DMS114 treated with DMSO at 0.1 percent for 48 hours (cell line): ENCODE measurements around the gene GTSE1.

ENCODE experiments used
- DNase-seq: peaks from one replicate; lab custom pipeline; 2025; ENCODE audit not compliant: unreplicated experiment; lab: John Stamatoyannopoulos, UW

The GTSE1 gene

DNA sequence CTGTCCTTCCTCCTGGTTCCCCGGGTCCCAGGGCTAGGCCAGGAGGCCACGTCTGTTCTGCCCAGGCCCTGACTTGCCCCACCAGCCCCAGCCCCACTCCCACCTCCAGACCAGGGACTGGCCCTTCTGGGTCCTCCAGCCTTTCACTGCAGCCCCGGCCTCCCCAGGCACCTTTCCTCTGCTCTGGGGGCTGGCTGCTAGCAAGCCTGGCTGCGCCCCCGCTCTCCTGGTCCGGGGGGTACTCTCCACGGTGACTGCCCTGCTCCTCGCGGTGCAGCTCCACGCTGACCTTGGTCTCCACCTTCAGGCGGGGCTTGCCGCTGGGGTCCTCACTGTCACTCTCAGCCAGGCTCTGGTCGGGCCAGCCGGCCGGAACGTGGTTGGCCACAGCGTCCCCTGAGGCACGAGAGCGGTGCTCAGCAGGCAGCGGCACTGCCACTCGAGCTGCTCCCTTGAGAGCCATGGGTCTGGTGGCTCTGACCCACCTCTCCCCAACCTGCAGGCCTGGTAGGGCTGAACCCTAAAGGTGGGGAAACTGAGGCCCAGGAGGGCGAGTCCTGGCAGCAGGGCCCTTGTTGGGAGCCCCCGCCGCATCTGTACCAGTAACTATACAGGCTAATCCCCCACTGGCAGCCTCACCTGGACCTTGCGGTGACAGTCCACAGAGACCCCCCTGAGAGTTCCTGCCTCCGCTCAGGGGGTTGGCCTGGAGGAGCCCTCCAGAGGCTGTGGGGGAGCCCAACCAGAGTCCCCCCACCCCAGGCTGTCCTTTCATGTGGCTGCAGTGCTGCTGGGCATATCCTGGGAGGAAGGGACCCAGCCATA, 67.9 kb downstream of the GTSE1 start:
- no peak for DNase-seq

DNA sequence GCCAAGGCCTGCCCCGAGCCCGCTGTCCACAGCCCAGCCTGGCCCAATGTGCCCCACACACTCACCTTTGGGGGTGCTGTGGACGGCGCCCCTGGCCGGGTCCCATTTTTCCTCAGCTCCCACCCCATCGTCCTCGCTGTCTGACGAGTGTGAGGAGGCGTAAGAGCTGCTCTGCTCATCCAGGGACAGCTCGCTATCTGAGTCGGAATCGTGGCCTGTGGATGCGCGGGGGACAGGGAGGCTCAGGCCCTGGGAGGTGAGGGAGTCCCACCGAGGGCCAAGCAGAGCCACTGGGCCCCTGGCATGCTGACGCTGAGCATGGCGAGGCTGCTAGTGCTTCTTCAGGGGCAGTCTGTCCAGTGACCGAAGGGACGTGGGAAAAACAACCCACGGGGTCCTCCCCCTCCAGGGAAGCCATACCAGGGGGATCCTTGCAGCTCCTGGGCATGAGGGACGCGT, 68.5 kb downstream of the GTSE1 start:
- DNase-seq: no peak

DNA sequence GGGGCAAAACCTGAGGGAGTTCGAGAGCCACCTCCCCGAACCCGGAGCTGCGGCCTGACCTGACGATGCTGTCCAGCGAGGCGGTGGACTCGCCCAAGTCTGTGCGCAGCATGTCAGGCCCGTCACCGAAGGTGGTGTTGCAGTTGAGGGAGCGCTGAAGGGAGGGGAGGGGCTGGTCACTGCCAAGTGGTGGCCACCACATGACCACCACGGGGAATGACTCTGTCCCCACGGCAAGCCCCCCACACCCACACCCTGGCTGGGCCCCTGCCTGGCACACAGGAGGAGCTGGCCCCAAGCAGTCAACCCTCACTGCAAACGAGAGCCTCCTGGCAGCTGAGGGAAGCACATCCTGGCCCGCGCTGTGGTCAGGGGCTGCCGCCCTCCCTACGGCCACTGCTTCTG, 69.7 kb downstream of the GTSE1 start:
- DNase-seq: no peak

DNA sequence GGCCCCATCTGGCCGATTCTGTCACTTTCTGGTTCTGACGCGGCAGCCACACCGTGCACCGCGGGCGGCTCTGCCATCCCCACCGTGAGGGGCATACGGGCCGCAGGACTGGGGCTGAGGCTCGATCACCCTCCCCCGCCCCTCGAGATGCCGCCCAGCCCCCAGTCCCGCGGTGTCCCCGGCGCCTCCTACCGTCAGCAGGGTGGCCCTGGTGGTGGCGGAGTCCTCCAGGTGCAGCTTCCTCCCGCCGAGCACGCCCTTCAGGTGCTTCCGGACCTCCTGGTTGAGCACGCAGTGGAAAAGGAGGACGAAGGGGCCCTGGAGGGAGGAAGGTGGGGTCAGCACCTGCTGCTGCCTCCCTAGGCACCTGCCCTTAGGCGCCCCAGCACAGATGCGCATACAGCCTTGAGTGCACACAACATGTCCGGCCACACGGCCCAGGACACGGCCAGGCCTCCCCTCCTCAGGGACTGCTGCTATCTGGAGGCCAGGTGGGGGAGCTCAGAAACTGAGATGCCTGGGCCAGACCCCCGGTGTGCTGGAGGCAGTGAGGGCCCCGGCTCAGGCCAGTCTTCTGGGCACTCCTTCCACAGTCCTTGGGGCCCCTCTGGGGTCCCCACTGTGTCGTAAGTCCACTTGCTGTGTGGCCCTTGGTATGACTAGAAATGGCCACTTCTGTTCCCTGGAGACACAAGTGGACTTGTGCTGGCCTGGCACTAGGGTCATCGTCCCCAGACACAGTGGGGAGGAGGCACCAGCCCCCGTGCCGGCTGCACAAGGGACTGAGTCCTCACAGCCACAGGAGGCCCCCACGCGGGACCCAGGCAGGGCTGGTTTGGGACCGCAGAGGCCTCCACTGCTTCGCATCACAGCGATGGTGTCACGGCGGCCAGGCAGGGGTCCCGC, 70.4 kb downstream of the GTSE1 start:
- no peak for DNase-seq

DNA sequence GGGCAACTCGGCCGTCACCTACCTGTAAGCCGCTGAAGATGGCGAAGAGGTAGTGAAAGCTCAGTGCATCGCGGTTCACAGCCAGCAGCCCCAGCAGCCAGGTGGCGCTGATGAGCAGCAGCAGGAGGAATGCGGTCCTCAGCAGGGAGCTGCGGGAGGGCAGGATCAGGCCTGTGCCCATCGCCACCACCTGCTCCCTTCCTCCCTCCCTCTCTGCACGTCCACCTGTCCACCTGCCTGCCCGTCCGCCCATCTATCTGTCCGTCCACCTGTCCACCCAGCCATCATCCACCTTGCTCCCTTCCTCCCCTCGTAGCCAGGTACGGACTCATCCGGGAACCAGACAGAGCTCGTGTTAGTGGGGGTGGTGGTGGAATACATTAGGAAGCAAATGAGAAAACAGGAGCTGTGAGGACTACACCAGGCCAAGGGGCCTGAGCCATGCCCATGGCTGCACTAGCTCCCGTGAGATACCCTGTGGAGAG, 71.1 kb downstream of the GTSE1 start:
- DNase-seq: no peak

DNA sequence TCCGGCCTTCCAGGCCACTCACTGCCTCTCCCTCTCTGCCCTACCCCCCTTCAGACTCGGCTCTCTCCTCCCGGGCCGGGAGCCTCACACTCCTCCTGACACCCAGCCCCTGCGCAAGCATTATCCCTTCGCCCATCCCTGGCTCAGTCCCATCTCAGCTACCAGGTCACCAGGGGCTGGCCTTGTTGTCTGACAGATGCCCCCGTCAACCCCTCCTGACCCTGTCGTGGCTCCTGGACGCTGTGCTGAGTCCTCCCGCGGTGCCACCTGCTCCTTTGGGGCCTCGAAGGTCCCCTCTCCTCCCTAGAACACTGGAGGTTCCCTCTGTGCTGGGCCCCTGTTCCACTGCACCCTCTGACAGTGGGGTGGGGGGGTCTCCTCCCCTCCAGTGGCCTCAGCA, 71.8 kb downstream of the GTSE1 start:
- DNase-seq: no peak

DNA sequence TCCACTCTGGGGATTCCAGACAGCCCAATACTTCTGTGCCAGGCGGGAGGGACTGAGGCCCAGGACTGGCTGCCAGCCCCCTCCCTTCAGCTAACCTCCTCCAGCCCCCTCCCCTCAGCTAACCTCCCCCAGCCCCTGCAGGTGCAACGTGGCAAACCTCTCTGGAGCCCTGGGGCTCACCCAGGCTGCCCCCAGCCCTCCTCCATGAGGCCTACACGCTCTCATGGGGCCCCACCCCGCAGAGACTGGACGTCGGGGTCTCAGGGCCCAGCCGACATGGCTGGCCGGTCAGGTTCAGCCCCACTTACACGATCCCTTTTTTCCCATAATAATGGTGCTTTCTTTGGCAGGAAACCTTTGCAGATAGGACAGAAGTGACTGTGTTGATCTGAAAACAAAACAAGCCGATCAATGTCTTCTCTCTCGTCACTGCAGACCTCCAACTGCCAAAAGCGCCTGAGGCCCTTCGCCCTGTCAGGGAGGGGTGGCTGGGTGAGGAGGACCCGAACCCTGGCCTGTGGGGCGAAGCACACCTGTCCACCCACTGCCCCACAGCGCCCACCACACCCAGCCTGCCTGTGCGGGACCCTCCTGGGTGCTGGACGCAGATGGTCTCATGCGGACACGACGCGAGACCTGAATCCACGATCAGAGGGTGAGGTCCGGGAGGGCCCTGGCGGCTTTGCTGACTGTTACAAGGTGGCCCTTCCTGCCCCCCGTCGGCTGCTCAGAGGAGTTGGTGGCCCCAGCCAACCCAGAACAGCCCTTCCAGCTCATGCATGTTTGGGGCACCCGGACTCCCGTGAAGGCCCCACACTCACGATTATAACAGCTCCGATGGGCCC, 72.4 kb downstream of the GTSE1 start:
- DNase-seq: no peak

DNA sequence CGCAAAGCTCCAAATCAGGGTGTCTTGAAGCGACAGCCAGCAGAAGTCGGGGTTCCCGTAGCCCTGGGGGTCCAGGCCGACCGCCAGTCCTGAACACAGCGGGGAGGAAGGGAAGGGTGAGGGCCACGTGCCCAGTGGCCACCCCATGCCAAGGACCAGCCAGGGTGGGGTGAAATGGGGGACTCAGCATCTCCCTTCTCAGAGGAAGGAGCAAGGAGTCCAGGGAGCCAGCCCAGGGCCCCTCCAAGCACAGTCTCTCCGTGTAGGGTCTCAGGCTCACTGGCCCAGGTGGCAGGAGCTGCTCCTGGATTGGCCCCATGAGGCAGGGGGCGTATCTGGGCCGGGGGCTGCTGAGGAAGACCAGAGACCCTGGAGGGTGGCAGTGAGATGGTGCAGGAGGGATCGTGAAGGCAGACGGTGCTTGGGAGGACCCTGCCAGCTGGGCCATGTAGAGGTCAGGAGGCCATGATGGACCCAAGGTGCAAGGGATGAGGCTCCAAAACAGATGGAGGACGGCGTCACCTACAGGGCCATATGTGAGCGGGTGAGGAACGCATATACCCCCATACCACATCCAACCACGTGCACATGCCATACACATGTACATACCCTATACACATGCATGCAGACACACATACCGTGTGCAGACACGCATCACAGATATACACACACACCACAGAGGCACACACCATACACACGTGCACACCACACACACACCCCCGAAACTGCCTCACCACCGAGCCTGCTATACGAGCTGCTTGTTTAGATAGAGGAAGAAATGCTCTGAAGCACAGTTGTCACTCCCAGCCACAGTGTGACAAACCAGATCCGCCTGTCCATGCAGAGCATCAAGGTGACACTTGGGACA, 73.3 kb downstream of the GTSE1 start:
- DNase-seq: no peak

DNA sequence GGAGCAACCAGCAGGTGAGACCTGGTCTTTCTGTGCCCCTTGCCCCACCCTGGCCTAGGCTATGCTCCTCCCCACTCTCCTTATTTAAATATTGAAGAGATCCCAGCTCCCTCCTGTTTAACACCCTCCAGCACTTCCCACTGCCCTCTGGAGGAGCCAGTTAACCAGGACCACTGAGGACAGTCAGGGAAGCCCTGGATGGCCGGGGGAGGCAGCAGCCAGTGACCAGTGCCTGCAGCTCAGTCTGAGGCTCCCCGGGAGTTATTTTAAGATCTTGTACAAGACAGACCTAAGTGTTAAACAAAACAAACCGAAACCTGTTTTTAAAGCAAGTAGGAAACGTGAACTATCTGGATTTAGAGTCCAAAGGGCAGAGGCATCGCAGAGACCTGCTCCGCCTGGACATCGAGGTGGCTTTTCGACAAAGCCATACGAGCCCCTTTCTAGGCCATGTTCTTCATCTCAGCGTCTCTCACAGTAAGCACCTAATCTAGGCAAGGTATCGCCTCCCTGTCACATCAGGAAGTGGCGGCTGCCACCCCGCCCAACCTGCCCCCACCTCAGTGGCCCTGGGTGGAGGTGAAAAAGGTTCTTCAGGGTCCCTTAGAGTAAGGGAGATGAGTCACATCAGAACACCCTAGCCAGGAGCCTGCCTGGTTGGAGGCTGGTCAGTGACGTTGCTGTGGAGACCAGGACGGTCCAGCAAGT, 74.1 kb downstream of the GTSE1 start:
- no peak for DNase-seq

DNA sequence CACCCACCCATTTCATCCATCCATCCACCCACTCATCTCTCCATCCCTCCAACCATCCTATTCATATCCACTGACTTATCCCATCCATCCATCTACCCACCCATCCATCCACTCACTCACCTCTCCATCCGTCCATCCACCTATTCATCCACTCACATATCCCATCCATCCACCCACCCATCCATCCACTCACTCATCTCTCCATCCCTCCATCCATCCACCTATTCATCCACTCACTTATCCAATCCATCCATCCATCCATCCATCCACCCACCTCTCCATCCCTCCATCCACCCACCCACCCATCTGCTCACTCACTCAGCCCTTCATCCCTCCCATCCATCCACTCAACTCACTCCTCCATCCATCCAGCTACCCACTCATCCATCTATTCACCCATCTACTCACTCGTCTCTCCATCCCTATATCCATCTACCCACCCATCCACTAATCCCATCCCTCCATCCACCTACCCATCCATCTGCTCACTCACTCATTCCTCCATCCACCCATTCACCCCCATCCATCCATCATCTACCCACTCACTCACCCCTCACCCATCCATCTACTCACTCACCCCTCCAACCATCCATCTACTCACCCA, 75.1 kb downstream of the GTSE1 start:
- no peak for DNase-seq

DNA sequence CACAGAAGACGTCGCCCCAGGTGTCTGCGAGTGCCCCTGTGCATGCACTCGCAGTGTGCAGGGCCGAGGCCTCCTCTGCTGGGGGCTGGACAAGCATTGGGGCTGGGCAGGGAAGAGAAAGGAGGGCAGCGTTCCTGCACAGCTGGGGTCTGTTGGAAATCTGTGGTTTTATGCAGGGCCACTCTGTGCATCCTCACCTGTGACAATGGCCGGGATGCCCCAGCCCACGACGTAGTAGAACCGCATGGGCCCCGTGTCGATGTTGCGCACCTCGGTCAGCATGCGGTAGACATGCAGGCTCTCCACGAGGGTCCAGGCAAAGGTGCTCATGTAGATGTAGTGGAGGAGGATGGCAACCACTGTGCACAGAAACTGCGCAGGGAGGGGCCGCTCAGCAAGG, 76.0 kb downstream of the GTSE1 start:
- DNase-seq: no peak

DNA sequence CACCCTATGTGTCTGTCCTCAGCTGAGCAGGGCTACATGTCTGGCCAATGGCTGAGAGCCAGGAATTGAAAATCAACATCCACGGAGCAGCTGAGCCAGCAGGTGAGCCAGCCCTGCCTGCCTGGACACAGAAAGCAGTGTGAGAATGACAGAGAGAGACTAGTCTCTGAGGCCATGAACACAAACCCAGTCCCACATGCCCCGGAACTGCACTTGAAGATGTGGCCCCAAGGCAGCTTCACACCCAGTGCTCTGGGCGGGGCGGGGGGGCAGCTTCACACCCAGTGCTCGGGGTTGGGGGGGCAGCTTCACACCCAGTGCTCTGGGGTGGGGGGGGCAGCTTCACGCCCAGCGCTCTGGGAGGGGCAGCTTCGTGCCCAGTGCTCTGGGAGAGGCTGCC, 76.5 kb downstream of the GTSE1 start:
- no peak for DNase-seq

DNA sequence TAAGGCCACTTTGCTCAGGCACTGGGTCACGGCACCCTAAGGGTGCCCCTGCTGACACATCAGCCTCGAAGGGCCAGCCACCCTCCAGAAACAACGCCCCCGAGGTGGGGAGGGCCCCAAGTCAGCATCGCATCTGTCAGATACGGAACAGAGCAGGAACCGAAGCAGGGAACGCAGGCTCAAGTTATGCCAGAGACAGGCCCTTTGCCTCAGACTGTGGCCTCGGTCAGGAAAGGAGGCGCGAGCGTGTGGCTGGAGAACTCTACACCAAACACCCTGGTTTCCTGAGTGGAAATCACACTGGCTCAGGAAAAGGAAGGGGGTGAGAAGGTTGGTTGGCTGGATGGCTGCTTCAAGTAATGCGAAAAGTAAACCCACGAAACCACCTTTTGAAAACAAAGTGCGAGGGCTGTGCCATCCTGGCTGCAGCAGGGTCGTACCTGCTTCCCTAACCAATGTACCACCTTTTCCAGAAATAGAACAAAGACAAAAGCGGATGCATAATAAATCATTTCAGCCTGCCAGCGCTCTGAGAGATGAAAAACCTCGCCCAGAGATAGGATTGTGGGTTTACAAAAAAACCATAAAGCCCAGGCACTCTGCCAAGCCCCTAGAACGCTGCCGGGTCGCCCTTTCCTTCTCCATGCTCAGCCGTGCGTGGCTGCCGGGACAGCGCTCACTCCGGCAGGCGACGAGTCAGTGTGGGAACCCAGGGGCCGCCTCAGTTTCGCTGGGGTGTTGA, 77.4 kb downstream of the GTSE1 start:
- DNase-seq: no peak

DNA sequence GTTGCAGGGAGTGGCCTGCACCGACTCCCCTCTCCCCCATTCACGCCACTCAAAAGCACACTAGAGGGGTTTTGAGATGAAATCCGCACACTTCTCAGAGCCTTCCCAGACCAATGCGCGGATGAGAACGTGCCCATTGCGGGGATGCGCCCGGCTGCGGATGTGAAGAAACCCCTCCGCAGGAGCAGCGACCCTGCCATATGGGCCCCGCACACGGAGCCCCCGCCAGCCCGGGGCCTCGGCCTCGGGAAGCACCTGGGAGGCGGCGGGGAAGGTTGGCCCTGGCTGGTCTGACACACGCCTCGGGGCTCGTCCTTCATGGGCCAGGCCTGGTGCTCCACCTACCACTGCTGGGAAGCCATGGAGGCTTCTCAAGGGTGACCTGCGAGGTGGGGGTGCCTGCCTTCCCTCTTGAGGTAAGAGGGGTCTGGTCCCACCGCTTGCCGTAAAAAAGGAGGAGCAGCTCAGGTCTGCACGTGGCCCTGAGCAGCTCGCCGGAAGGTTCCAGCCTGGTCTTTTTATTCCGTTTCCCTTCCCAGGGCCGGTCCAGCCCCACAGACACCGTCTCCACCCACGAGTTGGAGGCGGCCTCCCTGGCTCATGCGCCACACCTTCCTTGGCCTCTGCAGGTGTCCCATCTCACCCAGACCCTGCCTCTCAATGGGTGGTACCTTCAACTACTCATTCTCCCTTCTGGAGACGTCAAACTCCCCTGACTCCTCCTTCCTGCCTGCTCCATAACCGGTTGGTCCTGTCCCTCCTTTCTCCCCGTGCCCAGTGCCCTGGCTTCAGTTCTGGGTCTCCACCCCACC, 78.2 kb downstream of the GTSE1 start:
- no peak for DNase-seq

DNA sequence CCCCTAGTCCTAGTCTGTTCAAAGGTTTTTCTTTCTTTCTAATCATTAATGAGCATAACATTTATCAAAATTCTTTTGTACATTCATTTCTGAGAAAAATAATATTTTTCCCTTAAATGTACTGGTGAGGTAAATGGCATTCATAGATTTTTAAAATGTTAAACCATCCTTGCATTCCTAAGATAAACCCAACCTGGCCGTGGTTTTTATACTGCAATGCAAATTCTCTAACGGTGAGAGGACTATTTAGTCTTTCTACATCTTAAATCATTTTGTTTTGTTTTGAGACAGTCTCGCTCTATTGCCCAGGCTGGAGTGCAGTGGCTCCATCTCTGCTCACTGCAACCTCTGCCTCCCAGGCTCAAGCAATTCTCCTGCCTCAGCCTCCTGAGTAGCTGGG, 79.4 kb downstream of the GTSE1 start:
- DNase-seq: no peak

DNA sequence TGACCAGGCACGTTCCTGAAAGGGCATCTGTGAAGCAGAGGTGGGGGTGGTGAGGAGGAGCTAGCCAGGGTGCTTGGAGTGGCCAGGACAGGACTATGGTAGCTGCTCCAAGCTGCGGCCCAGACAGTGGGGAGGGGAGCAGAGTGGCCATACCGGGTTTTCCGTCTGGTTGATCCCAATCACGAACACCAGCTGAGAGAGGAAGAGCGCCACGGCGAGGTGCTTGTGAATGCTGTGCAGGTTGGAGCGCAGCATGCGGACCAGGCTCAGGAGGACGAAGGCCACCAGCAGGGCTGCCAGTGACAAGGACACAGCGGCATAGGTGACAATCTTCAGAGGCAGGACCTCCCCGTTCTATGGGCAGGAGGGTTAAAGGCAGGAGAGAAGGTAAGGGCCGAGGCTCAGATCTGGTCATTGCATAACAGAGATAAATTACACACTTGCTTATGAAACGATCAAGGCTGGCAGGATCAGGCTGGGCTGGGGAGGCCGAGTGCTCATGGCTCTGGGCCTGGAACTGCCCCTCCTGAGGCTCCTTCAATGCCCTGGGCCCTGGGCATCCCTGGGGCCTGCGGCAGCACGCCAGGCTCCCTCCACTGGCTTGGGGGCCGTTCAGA, 80.3 kb downstream of the GTSE1 start:
- DNase-seq: no peak
